ENCODE results near the gene DIO2.

The DIO2 gene

GRCh38 chr14:80211153-80212022, at the start of gene DIO2:
TSS of gene DIO2 (minus strand) at chr14:80211504. CDS start at chr14:80211472, 32 bp downstream.
- no peak for DNase-seq (ENCODE audit: low read depth)

GRCh38 chr14:80260645-80261044, 49.3 kb upstream of the DIO2 start:
- no peak for DNase-seq (ENCODE audit: low read depth)

GRCh38 chr14:80239631-80240030, 28.3 kb upstream of the DIO2 start:
- DNase-seq (ENCODE audit: low read depth) = no peak

- no peak for DNase-seq (ENCODE audit: low read depth)
Measured at GRCh38 chr14:80237143-80237542, 25.8 kb upstream of the DIO2 start.

GRCh38 chr14:80233470-80234089, 22.3 kb upstream of the DIO2 start:
- no peak for DNase-seq (ENCODE audit: low read depth)

GRCh38 chr14:80231702-80232101, 20.4 kb upstream of the DIO2 start:
- no peak for DNase-seq (ENCODE audit: low read depth)

- no peak for DNase-seq (ENCODE audit: low read depth)
Measured at GRCh38 chr14:80223696-80224465, 12.6 kb upstream of the DIO2 start.

- DNase-seq (ENCODE audit: low read depth) = no peak
Measured at GRCh38 chr14:80216818-80217217, 5.5 kb upstream of the DIO2 start.

- DNase-seq (ENCODE audit: low read depth) = no peak
Measured at GRCh38 chr14:80215756-80216581, 4.7 kb upstream of the DIO2 start.

- no peak for DNase-seq (ENCODE audit: low read depth)
Measured at GRCh38 chr14:80215081-80215480, 3.8 kb upstream of the DIO2 start.

- no peak for DNase-seq (ENCODE audit: low read depth)
Measured at GRCh38 chr14:80213602-80214001, 2.3 kb upstream of the DIO2 start.

- DNase-seq (ENCODE audit: low read depth) = no peak
Measured at GRCh38 chr14:80212023-80212397, 706 bp upstream of the DIO2 start.

- no peak for DNase-seq (ENCODE audit: low read depth)
Measured at GRCh38 chr14:80208461-80208860, 2.8 kb downstream of the DIO2 start.

GRCh38 chr14:80206351-80207080, 4.8 kb downstream of the DIO2 start:
- DNase-seq (ENCODE audit: low read depth) = no peak

- peak; percentile 12 for DNase-seq (ENCODE audit: low read depth)
Measured at GRCh38 chr14:80202888-80203562, 8.3 kb downstream of the DIO2 start.

GRCh38 chr14:80200093-80200492, 11.2 kb downstream of the DIO2 start:
- no peak for DNase-seq (ENCODE audit: low read depth)

- no peak for DNase-seq (ENCODE audit: low read depth)
Measured at GRCh38 chr14:80188571-80188970, 22.7 kb downstream of the DIO2 start.

- no peak for DNase-seq (ENCODE audit: low read depth)
Measured at GRCh38 chr14:80186301-80186800, 25.0 kb downstream of the DIO2 start.

- no peak for DNase-seq (ENCODE audit: low read depth)
Measured at GRCh38 chr14:80176893-80177292, 34.4 kb downstream of the DIO2 start.

- DNase-seq (ENCODE audit: low read depth) = no peak
Measured at GRCh38 chr14:80172375-80173051, 38.8 kb downstream of the DIO2 start.
